ENCODE data around the gene FKBP10. TPM values are rescaled to one million over a fixed set of nuclear protein-coding genes. Genes with fewer than 3 reads are reported as not detected.

Gene FKBP10
- total RNA-seq, 1 donor from 2014 or later = 317 TPM

Other genes starting within 250 kb of the FKBP10 start
- gene KRT9, start 240.9 kb upstream of the FKBP10 start, total RNA-seq (ENCODE audit: insufficient read depth, low replicate concordance) = not detected
- gene KRT14, start 226.1 kb upstream of the FKBP10 start, total RNA-seq (ENCODE audit: insufficient read depth, low replicate concordance) = 212 TPM
- gene KRT16, start 200.2 kb upstream of the FKBP10 start, total RNA-seq (ENCODE audit: insufficient read depth, low replicate concordance) = 5.5 TPM
- 762 TPM for gene KRT17, start 188.4 kb upstream of the FKBP10 start, total RNA-seq (ENCODE audit: insufficient read depth, low replicate concordance)
- gene EIF1, start 124.1 kb upstream of the FKBP10 start, total RNA-seq (ENCODE audit: insufficient read depth, low replicate concordance) = 146 TPM
- not detected for gene GAST, start 100.7 kb upstream of the FKBP10 start, total RNA-seq (ENCODE audit: insufficient read depth, low replicate concordance)
- 0.24 TPM for gene HAP1, start 78.4 kb upstream of the FKBP10 start, total RNA-seq (ENCODE audit: insufficient read depth, low replicate concordance)
- 58.3 TPM for gene JUP, start 26.3 kb upstream of the FKBP10 start, total RNA-seq (ENCODE audit: insufficient read depth, low replicate concordance)
- gene P3H4, start 1.1 kb upstream of the FKBP10 start, total RNA-seq (ENCODE audit: insufficient read depth, low replicate concordance) = 94.9 TPM
- 50.1 TPM for gene NT5C3B, start 23.2 kb downstream of the FKBP10 start, total RNA-seq (ENCODE audit: insufficient read depth, low replicate concordance)
- gene KLHL10, start 24.8 kb downstream of the FKBP10 start, total RNA-seq (ENCODE audit: insufficient read depth, low replicate concordance) = 1.7 TPM
- gene KLHL11, start 52.4 kb downstream of the FKBP10 start, total RNA-seq (ENCODE audit: insufficient read depth, low replicate concordance) = 31.5 TPM
- 66.2 TPM for gene ACLY, start 105.9 kb downstream of the FKBP10 start, total RNA-seq (ENCODE audit: insufficient read depth, low replicate concordance)
- not detected for gene ODAD4, start 117.6 kb downstream of the FKBP10 start, total RNA-seq (ENCODE audit: insufficient read depth, low replicate concordance)
- gene CNP, start 153.8 kb downstream of the FKBP10 start, total RNA-seq (ENCODE audit: insufficient read depth, low replicate concordance) = 28.6 TPM
- 60.9 TPM for gene DNAJC7, start 204.4 kb downstream of the FKBP10 start, total RNA-seq (ENCODE audit: insufficient read depth, low replicate concordance)
- 41.2 TPM for gene NKIRAS2, start 207.1 kb downstream of the FKBP10 start, total RNA-seq (ENCODE audit: insufficient read depth, low replicate concordance)
- gene C17orf113, start 237.6 kb downstream of the FKBP10 start, total RNA-seq (ENCODE audit: insufficient read depth, low replicate concordance) = 1.2 TPM